GM12878 (cell line): ENCODE data around the gene SNRK. TPM values are rescaled to one million over a fixed set of nuclear protein-coding genes. Genes with fewer than 3 reads are reported as not detected.

ENCODE experiments used
- ATAC-seq: fragments of 200-7000 bp; cut with Tn5 transposase; 3 replicates; pipeline ENCODE4 v1.9.1; 2020; ENCODE audit warnings: mild to moderate bottlenecking, moderate library complexity
- BruUV-seq: library from RNA; stranded (reverse); fragments of 400-500 nt; replicated peaks from 2 replicates; lab custom pipeline; 2021; lab: Mats Ljungman, UMichigan
- CTCF ChIA-PET: fragments of 300-600 bp; sonication (Branson Sonifier 250); formaldehyde crosslinking; extraction: SDS; loops from one replicate; lab custom pipeline; 2021; ENCODE audit warnings: inconsistent platforms; lab: Yijun Ruan, JAX
- POLR2A ChIA-PET: fragments of 350-600 bp; formaldehyde crosslinking; extraction: SDS; loops from one replicate; lab custom pipeline; 2021; ENCODE audit warnings: inconsistent platforms; lab: Charles Lee
- RAD21 ChIA-PET: fragments of 300-600 bp; sonication (Branson Sonifier 250); formaldehyde crosslinking; loops from one replicate; lab custom pipeline; 2023; ENCODE audit warnings: antibody characterized with exemption; ENCODE audit not compliant: unreplicated experiment; lab: Charles Lee
- SMC1A ChIA-PET: fragments of 300-600 bp; sonication (Branson Sonifier 250); formaldehyde crosslinking; loops from one replicate; lab custom pipeline; 2023; ENCODE audit not compliant: unreplicated experiment, uncharacterized antibody; lab: Charles Lee
- DNase-seq: peaks from one replicate; pipeline ENCODE4 v3.0.0-alpha.2; 2011; ENCODE audit warnings: low read depth, low spot score
- FAIRE-seq: peaks from 3 replicates; lab custom pipeline; 2011; peaks lifted over from hg19 to GRCh38; lab: Jason Lieb, UNC
- H2AFZ ChIP-seq: 2 replicates; pipeline ENCODE4 v1.6.0; 2011; ENCODE audit warnings: low read depth, low read length, control low read depth; ENCODE audit not compliant: control insufficient read depth
- H3K27ac ChIP-seq: 2 replicates; pipeline ENCODE4 v1.5.1; 2011; ENCODE audit warnings: control low read depth; ENCODE audit not compliant: control insufficient read depth, insufficient read depth
- H3K27me3 ChIP-seq, 2 experiments: replicated peaks in 1 of 2; 2 replicates each; pipeline versions ENCODE4 v1.6.0 to v1.6.1; 2011; ENCODE audit warnings: low read length in 1 of 2; ENCODE audit not compliant: control insufficient read depth in 2 of 2, insufficient read depth in 2 of 2
- H3K36me3 ChIP-seq, 2 experiments: 2 replicates each; pipeline ENCODE4 v1.5.1; 2011; ENCODE audit warnings: low read length in 1 of 2; ENCODE audit not compliant: control insufficient read depth in 2 of 2, insufficient read depth in 2 of 2
- H3K4me1 ChIP-seq: 2 replicates; pipeline ENCODE4 v1.6.1; 2011; ENCODE audit warnings: mild to moderate bottlenecking, low read length, moderate library complexity, mixed read lengths; ENCODE audit not compliant: control insufficient read depth, insufficient read depth
- H3K4me2 ChIP-seq: 2 replicates; pipeline ENCODE4 v1.6.0; 2011; ENCODE audit warnings: control low read depth; ENCODE audit not compliant: control insufficient read depth, insufficient read depth
- H3K4me3 ChIP-seq: fragments of 200-600 bp; sonication (generic); 2 replicates; pipeline ENCODE4 v1.5.1; 2016
- H3K79me2 ChIP-seq: 2 replicates; pipeline ENCODE4 v1.6.0; 2011; ENCODE audit warnings: low read length; ENCODE audit not compliant: control insufficient read depth, insufficient read depth
- H3K9ac ChIP-seq: 2 replicates; pipeline ENCODE4 v1.8.0; 2011; ENCODE audit warnings: low read length, control low read depth, mixed read lengths; ENCODE audit not compliant: control insufficient read depth, insufficient read depth
- H3K9me3 ChIP-seq: replicated peaks from 3 replicates; pipeline ENCODE4 v1.5.1; 2011; ENCODE audit warnings: mild to moderate bottlenecking, low read length; ENCODE audit not compliant: control insufficient read depth, insufficient read depth
- H4K20me1 ChIP-seq: 2 replicates; pipeline ENCODE4 v1.6.0; 2011; ENCODE audit not compliant: control insufficient read depth, insufficient read depth
- BRCA1 ChIP-seq: IDR thresholded peaks from 2 replicates; pipeline ENCODE4 v1.6.1; 2011; ENCODE audit warnings: low read depth, low read length, improper control_type of control experiment
- FOXM1 ChIP-seq: IDR thresholded peaks from 2 replicates; pipeline ENCODE4 v1.6.1; 2012; ENCODE audit warnings: low read depth, mild to moderate bottlenecking, inconsistent platforms, low read length, moderate library complexity
- HDGF ChIP-seq: fragments of 450-650 bp; IDR thresholded peaks from 2 replicates; pipeline ENCODE4 v1.6.1; 2016; ENCODE audit warnings: antibody characterized with exemption
- IRF4 ChIP-seq: IDR thresholded peaks from 2 replicates; pipeline ENCODE4 v1.6.1; 2011; ENCODE audit warnings: low read depth, low read length
- KLF5 ChIP-seq: fragments of 450-650 bp; IDR thresholded peaks from 2 replicates; pipeline ENCODE4 v1.6.1; 2014; ENCODE audit warnings: mild to moderate bottlenecking; ENCODE audit not compliant: partially characterized antibody
- MTA3 ChIP-seq: IDR thresholded peaks from 2 replicates; pipeline ENCODE4 v1.6.1; 2012; ENCODE audit warnings: low read length, inconsistent platforms, borderline replicate concordance
- MYB ChIP-seq: fragments of 150-350 bp; IDR thresholded peaks from 2 replicates; pipeline ENCODE4 v1.6.1; 2014; ENCODE audit warnings: mild to moderate bottlenecking, low read depth, low read length, borderline replicate concordance
- NR2C2 ChIP-seq: IDR thresholded peaks from 2 replicates; pipeline ENCODE4 v1.6.1; 2011; ENCODE audit warnings: borderline replicate concordance, low read depth; ENCODE audit not compliant: control insufficient read depth, insufficient read length
- PBX3 ChIP-seq: IDR thresholded peaks from 2 replicates; pipeline ENCODE4 v1.6.1; 2011; ENCODE audit warnings: mild to moderate bottlenecking, low read depth, low read length, moderate library complexity; ENCODE audit not compliant: insufficient replicate concordance
- REST ChIP-seq: IDR thresholded peaks from 2 replicates; pipeline ENCODE4 v1.6.1; 2012; ENCODE audit warnings: mild to moderate bottlenecking, low read depth, low read length
- SKIL ChIP-seq: fragments of 450-650 bp; IDR thresholded peaks from 2 replicates; pipeline ENCODE4 v1.6.1; 2017; ENCODE audit warnings: mild to moderate bottlenecking, low read depth, inconsistent platforms; ENCODE audit not compliant: poor library complexity, severe bottlenecking
- TAF1 ChIP-seq: IDR thresholded peaks from 2 replicates; pipeline ENCODE4 v1.6.1; 2011; ENCODE audit warnings: mild to moderate bottlenecking, low read depth, low read length, borderline replicate concordance
- YBX1 ChIP-seq: fragments of 450-650 bp; IDR thresholded peaks from 2 replicates; pipeline ENCODE4 v1.6.1; 2016; ENCODE audit warnings: antibody characterized with exemption
- ZNF207 ChIP-seq: fragments of 450-650 bp; IDR thresholded peaks from 2 replicates; pipeline ENCODE4 v1.6.1; 2014; ENCODE audit warnings: antibody characterized with exemption, mild to moderate bottlenecking, borderline replicate concordance
- ZNF217 ChIP-seq: fragments of 450-650 bp; IDR thresholded peaks from 2 replicates; pipeline ENCODE4 v1.6.1; 2017; ENCODE audit warnings: antibody characterized with exemption, mild to moderate bottlenecking
- ZSCAN29 ChIP-seq: fragments of 450-650 bp; IDR thresholded peaks from 2 replicates; pipeline ENCODE4 v1.6.1; 2017; ENCODE audit warnings: mild to moderate bottlenecking, moderate library complexity
- ZZZ3 ChIP-seq: IDR thresholded peaks from 2 replicates; pipeline ENCODE4 v1.6.1; 2011; ENCODE audit warnings: low read depth; ENCODE audit not compliant: control insufficient read depth, insufficient read length
- WGBS: methylation state at CpG from one replicate; pipeline ENCODE4 v1.1.6; 2016; ENCODE audit warnings: low lambda C conversion rate; ENCODE audit not compliant: insufficient replicate concordance, insufficient coverage; ENCODE audit errors: missing lambda C conversion rate; 5-methylcytosine and 5-hydroxymethylcytosine counted together
- in situ Hi-C: fragments of 300-500 bp; cut with MboI; formaldehyde crosslinking; loops from 9 replicates; pipeline ENCODE4 v1.14.3; 2018; ENCODE audit warnings: mixed read lengths
- intact Hi-C: fragments of 100-400 bp; cut with micrococcal nuclease; formaldehyde crosslinking; loops from one replicate; pipeline ENCODE4 v1.14.2; 2022; ENCODE audit not compliant: unreplicated experiment
- polyA plus RNA-seq, 11 experiments: library from polyadenylated mRNA; depleted of rRNA in 4 of 11; unstranded in 6 of 11; stranded (reverse) in 5 of 11; fragments of >200 nt; fragmentation: Nextera tagmentation in 4 of 11; fragmentation: Illumina TruSeq in 1 of 11; extraction: Ambion mirVana in 4 of 11; extraction: Trizol in 1 of 11; gene quantifications; 1 replicate in 1 of 11; 2 replicates in 10 of 11; pipeline versions ENCODE4 v1.2.1 to v1.2.3, GENCODE V29; 2011 to 2016; ENCODE audit warnings: inconsistent platforms in 2 of 11, missing spikeins in 2 of 11, low read depth in 1 of 11
- total RNA-seq, 4 experiments: library from RNA; depleted of rRNA in 3 of 4; stranded (reverse); fragments of >200 nt in 3 of 4; fragmentation: Illumina TruSeq in 1 of 4; extraction: Trizol in 1 of 4; gene quantifications; 2 replicates each; pipeline versions ENCODE4 v1.2.1 to v1.2.3, GENCODE V29; 2013 to 2021

Gene SNRK
- total and polyA plus RNA-seq, 10 of the 15 experiments (the other 5 are each of a cell fraction or from before 2014, with no cell fraction given): 1.6 to 12.1 (median 7.6) TPM

GRCh38 chr3:43246976-43247375 lies 39.4 kb upstream of the SNRK start (continued):
- no peak for TF ChIP-seq PBX3
- TF ChIP-seq, all 136 proteins: peak for 0

GRCh38 chr3:43247561-43248184 lies 38.7 kb upstream of the SNRK start:
- BruUV-seq: no TSS peak
- no peak overlapping the region for H3K4me3 ChIP-seq
- intact Hi-C loops (no loop called here), in situ Hi-C loops (no loop called here)
- ATAC-seq (no peak), FAIRE-seq (no peak), DNase-seq (no peak)
- no peaks in the 10 kb centered on the region for H4K20me1 ChIP-seq
- ChIA-PET RAD21 (no interaction called here), POLR2A (no interaction called here), SMC1A (no interaction called here), CTCF (interaction anchor here (1.5 kb wide), 1 partner anchor 9 kb away, joined by 5 read pairs; no protein-coding TSS in a partner anchor)
- H3K27me3 ChIP-seq: no peaks in the 10 kb centered on the region; a peak in 1 of 4 replicates
- H3K27ac ChIP-seq: no peak overlapping the region
- H3K9ac ChIP-seq: no peak overlapping the region
- no peaks in the 10 kb centered on the region for H3K36me3 ChIP-seq
- no peak overlapping the region for H3K4me2 ChIP-seq
- H2AFZ ChIP-seq: no peak overlapping the region
- 2% methylated on average over 3 of the region's 3 CpGs for WGBS
- no peaks in the 10 kb centered on the region for H3K79me2 ChIP-seq
- H3K4me1 ChIP-seq: no peaks in the 10 kb centered on the region
- no peaks in the 10 kb centered on the region for H3K9me3 ChIP-seq
- no peak for TF ChIP-seq YBX1
- no peak for TF ChIP-seq REST
- TF ChIP-seq SKIL: no peak
- TF ChIP-seq NR2C2: no peak
- no peak for TF ChIP-seq HDGF
- TF ChIP-seq ZNF207: no peak
- TF ChIP-seq IRF4: no peak
- TF ChIP-seq KLF5: no peak
- no peak for TF ChIP-seq MTA3
- TF ChIP-seq ZNF217: no peak
- TF ChIP-seq FOXM1: no peak
- TF ChIP-seq BRCA1: no peak
- TF ChIP-seq ZZZ3: no peak
- no peak for TF ChIP-seq ZSCAN29
- TF ChIP-seq TAF1: no peak
- TF ChIP-seq MYB: no peak
